Liver (tissue), 9 donors: ENCODE results near the gene RAB7A. TPM values are rescaled to one million over a fixed set of nuclear protein-coding genes. Genes with fewer than 3 reads are reported as not detected.

Experiments used
- DNase-seq: peaks from one replicate; pipeline ENCODE4 v3.0.0-alpha.2; 2017; ENCODE audit warnings: low spot score
- H3K27ac ChIP-seq, 2 donors: one replicate each; pipeline ENCODE4 v1.7.0; 2013; ENCODE audit warnings: inconsistent platforms in 2 of 2, low read length in 2 of 2, control low read depth in 1 of 2, low read depth in 1 of 2, mild to moderate bottlenecking in 1 of 2
- H3K27me3 ChIP-seq, 4 donors: one replicate each; pipeline versions ENCODE4 v1.6.1 to v1.7.0; 2013; ENCODE audit warnings: low read length in 3 of 4, inconsistent platforms in 1 of 4, mild to moderate bottlenecking in 1 of 4, moderate library complexity in 1 of 4; ENCODE audit not compliant: control insufficient read depth in 4 of 4, insufficient read depth in 4 of 4
- H3K36me3 ChIP-seq, 4 donors: one replicate each; pipeline versions ENCODE4 v1.6.1 to v1.7.0; 2013; ENCODE audit warnings: low read length in 3 of 4, mild to moderate bottlenecking in 3 of 4, low read depth in 1 of 4, moderate library complexity in 1 of 4; ENCODE audit not compliant: control insufficient read depth in 4 of 4, insufficient read depth in 3 of 4
- H3K4me1 ChIP-seq, 4 donors: one replicate each; pipeline versions ENCODE4 v1.6.1 to v1.7.0; 2013; ENCODE audit warnings: low read length in 3 of 4, mild to moderate bottlenecking in 3 of 4, moderate library complexity in 1 of 4; ENCODE audit not compliant: control insufficient read depth in 4 of 4, insufficient read depth in 4 of 4
- H3K4me3 ChIP-seq, 3 donors: one replicate each; pipeline versions ENCODE4 v1.6.1 to v1.7.0; 2013; ENCODE audit warnings: low read length in 3 of 3, control low read depth in 1 of 3, low read depth in 1 of 3, mild to moderate bottlenecking in 1 of 3
- H3K9ac ChIP-seq, 2 donors: one replicate each; pipeline ENCODE4 v1.7.0; 2013; ENCODE audit warnings: low read length in 2 of 2, mild to moderate bottlenecking in 2 of 2, moderate library complexity in 2 of 2, control low read depth in 1 of 2, low read depth in 1 of 2
- H3K9me3 ChIP-seq, 4 donors: one replicate each; pipeline versions ENCODE4 v1.6.1 to v1.7.0; 2013; ENCODE audit warnings: low read length in 3 of 4; ENCODE audit not compliant: control insufficient read depth in 4 of 4
- GABPA ChIP-seq, 2 donors: IDR thresholded peaks in 1 of 2; conservative IDR thresholded peaks in 1 of 2; 2 replicates each; pipeline ENCODE4 v1.6.1; 2016; ENCODE audit warnings: antibody characterized with exemption in 2 of 2, mild to moderate bottlenecking in 1 of 2, moderate library complexity in 1 of 2
- HNF4A ChIP-seq, 2 donors: conservative IDR thresholded peaks; 2 replicates each; pipeline ENCODE4 v1.6.1; 2016; ENCODE audit warnings: antibody characterized with exemption in 2 of 2, mild to moderate bottlenecking in 2 of 2
- HNF4G ChIP-seq: IDR thresholded peaks from 2 replicates; pipeline ENCODE4 v1.6.1; 2016; ENCODE audit warnings: antibody characterized with exemption
- JUND ChIP-seq, 2 donors: IDR thresholded peaks; 2 replicates each; pipeline ENCODE4 v1.6.1; 2016; ENCODE audit warnings: antibody characterized with exemption in 2 of 2
- RAD21 ChIP-seq, 2 donors: IDR thresholded peaks; 2 replicates each; pipeline ENCODE4 v1.6.1; 2016; ENCODE audit warnings: antibody characterized with exemption in 2 of 2, mild to moderate bottlenecking in 2 of 2
- TAF1 ChIP-seq: conservative IDR thresholded peaks from 2 replicates; pipeline ENCODE4 v1.6.1; 2016; ENCODE audit warnings: antibody characterized with exemption, mild to moderate bottlenecking
- YY1 ChIP-seq: IDR thresholded peaks from 2 replicates; pipeline ENCODE4 v1.6.1; 2016; ENCODE audit warnings: antibody characterized with exemption, mild to moderate bottlenecking
- WGBS: extraction: QIAGEN DNeasy Blood & Tissue Kit; methylation state at CpG from one replicate; pipeline ENCODE4 v1.1.7; 2013; 5-methylcytosine and 5-hydroxymethylcytosine counted together
- polyA plus RNA-seq, 2 donors: library from polyadenylated mRNA; stranded (reverse) in 1 of 2; unstranded in 1 of 2; fragments of 200-250 nt in 1 of 2; fragments of >200 nt in 1 of 2; fragmentation: Nextera tagmentation in 1 of 2; extraction: Ambion mirVana in 1 of 2; gene quantifications; one replicate each; pipeline versions ENCODE4 v1.2.1 to v1.2.3, GENCODE V29; 2013 to 2015
- total RNA-seq, 2 donors: library from RNA; depleted of rRNA; stranded (reverse); fragments of >200 nt; gene quantifications; one replicate each; pipeline ENCODE4 v1.2.3, GENCODE V29; 2014
- TF ChIP-seq, protein P1 (sequence below): IDR thresholded peaks from 2 replicates; pipeline ENCODE4 v1.6.1; 2016; ENCODE audit warnings: antibody characterized with exemption
- TF ChIP-seq, protein P2 (sequence below): IDR thresholded peaks from 2 replicates; pipeline ENCODE4 v1.6.1; 2016; ENCODE audit warnings: antibody characterized with exemption
- TF ChIP-seq, protein P3 (sequence below): IDR thresholded peaks from 2 replicates; pipeline ENCODE4 v1.6.1; 2016; ENCODE audit warnings: antibody characterized with exemption, mild to moderate bottlenecking
- donor health status: healthy.
- donor health status: healthy.
- donor health status: healthy.
- donor health status: healthy.
- donor health status: healthy.

The RAB7A gene
- total and polyA plus RNA-seq, 4 donors = 34.6 to 90.6 (median 63.4) TPM

DNA sequence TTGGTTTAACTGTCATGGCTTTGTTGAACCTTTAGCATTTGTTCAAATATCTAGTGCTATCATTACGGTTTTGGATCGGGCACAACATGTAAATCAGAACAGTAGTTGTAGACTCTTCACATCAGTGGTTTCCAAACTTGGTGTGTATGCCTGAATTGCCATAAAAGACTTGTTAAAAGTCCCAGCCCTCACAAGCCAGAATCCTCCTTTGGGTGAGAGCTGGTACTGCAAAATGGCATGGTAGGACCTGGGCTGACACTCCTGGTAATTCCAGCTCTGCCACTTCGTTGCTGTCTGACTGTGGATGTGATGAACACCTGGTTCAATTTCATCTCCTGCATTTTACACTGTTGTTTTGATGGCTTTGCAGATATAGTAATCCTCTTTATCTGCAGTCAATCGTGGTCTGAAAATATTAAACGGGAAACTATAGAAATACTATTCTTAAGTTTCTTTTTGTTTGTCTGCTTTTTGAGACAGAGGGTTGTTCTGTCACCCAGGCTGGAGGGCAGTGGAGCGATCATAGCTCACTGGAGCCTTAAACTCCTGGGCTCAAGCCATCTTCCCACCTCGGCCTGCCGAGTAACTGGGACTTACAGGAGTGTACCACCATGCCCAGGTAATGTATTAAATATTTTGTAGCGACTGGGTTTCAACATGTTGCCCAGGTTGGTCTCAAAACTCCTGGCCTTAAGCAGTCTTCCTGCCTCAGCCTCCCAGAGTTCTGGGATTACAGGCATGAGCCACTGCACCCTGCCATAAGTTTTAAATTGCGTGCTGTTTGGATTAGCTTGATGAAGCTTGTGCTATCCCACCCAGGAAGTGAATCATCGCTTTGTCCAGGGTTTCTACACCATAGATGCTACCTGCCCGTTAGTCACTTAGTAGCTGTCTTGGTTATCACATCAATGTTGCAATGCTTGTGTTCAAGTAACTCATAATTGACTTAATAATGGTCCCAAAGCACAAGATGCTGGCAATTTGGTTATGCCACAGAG, 61.6 kb downstream of the RAB7A start:
- peaks cover 0 to 1% (median 0%) of the 10 kb centered on the region in 4 donors for H3K36me3 ChIP-seq
- H3K4me3 ChIP-seq = no peak overlapping the region
- peaks cover 0 to 16% (median 6%) of the 10 kb centered on the region in 4 donors for H3K4me1 ChIP-seq
- no peak overlapping the region for H3K9ac ChIP-seq
- no peaks in the 10 kb centered on the region for H3K9me3 ChIP-seq
- H3K27me3 ChIP-seq = no peaks in the 10 kb centered on the region
- H3K27ac ChIP-seq = no peak overlapping the region
- no peak for DNase-seq
- WGBS = 91% methylated on average over 12 of the region's 12 CpGs
- no peak for TF ChIP-seq GABPA (IDR thresholded peaks at IDR 0.05 in 1 of 2, conservative IDR thresholded peaks at IDR 0.05 in 1 of 2)
- TF ChIP-seq, protein P1, sequence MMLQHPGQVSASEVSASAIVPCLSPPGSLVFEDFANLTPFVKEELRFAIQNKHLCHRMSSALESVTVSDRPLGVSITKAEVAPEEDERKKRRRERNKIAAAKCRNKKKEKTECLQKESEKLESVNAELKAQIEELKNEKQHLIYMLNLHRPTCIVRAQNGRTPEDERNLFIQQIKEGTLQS = no peak
- no peak for TF ChIP-seq YY1
- TF ChIP-seq JUND (IDR thresholded peaks at IDR 0.05) = no peak
- no peak for TF ChIP-seq HNF4A (conservative IDR thresholded peaks at IDR 0.05)
- TF ChIP-seq RAD21 (IDR thresholded peaks at IDR 0.05) = peak in 1 of 2 donors; percentile 18
- TF ChIP-seq TAF1 = no peak
- TF ChIP-seq, protein P2, sequence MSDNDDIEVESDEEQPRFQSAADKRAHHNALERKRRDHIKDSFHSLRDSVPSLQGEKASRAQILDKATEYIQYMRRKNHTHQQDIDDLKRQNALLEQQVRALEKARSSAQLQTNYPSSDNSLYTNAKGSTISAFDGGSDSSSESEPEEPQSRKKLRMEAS = no peak
- TF ChIP-seq, protein P3, sequence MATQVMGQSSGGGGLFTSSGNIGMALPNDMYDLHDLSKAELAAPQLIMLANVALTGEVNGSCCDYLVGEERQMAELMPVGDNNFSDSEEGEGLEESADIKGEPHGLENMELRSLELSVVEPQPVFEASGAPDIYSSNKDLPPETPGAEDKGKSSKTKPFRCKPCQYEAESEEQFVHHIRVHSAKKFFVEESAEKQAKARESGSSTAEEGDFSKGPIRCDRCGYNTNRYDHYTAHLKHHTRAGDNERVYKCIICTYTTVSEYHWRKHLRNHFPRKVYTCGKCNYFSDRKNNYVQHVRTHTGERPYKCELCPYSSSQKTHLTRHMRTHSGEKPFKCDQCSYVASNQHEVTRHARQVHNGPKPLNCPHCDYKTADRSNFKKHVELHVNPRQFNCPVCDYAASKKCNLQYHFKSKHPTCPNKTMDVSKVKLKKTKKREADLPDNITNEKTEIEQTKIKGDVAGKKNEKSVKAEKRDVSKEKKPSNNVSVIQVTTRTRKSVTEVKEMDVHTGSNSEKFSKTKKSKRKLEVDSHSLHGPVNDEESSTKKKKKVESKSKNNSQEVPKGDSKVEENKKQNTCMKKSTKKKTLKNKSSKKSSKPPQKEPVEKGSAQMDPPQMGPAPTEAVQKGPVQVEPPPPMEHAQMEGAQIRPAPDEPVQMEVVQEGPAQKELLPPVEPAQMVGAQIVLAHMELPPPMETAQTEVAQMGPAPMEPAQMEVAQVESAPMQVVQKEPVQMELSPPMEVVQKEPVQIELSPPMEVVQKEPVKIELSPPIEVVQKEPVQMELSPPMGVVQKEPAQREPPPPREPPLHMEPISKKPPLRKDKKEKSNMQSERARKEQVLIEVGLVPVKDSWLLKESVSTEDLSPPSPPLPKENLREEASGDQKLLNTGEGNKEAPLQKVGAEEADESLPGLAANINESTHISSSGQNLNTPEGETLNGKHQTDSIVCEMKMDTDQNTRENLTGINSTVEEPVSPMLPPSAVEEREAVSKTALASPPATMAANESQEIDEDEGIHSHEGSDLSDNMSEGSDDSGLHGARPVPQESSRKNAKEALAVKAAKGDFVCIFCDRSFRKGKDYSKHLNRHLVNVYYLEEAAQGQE = no peak

DNA sequence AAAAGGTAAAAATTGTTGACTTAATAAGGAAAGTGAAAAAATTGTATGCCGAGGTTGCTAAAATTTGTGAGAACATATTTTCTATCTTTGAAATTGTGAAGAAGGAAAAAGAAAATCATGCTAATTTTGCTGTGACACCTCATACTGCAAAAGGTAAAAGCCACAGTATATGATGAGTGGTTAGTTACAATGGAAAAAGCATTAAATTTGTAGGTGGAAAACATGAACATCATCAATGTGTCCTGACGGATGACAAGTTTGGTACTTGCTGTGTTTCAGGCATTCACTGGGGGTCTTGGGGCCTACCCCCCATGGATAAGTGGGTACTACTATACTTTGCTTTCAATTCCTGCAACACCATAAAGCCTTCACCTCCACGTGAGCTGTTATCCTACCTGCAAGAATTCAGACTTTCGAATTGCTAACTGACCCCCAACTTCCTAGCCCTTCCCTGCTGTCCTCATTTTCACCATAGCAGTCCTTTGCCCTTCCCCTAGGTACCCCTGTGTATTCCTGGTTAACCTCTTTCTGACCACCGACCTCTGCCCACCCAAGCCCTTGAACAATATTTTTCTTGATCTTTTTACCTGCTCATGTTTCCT, 62.4 kb downstream of the RAB7A start:
- no peaks in the 10 kb centered on the region for H3K9me3 ChIP-seq
- H3K27me3 ChIP-seq = no peaks in the 10 kb centered on the region
- peaks cover 0 to 1% (median 0%) of the 10 kb centered on the region in 4 donors for H3K36me3 ChIP-seq
- peaks cover 0 to 15% (median 7%) of the 10 kb centered on the region in 4 donors for H3K4me1 ChIP-seq
- WGBS = 89% methylated on average over 5 of the region's 5 CpGs
- peak overlapping the region in 1 of 2 donors; percentile 42 for H3K27ac ChIP-seq
- no peak for TF ChIP-seq HNF4G
- no peak for TF ChIP-seq RAD21 (IDR thresholded peaks at IDR 0.05)
- H3K4me3 ChIP-seq = no peak overlapping the region
- DNase-seq = no peak
- H3K9ac ChIP-seq = no peak overlapping the region
